Mucosa of descending colon (tissue), 3 donors: ENCODE results near the gene KIR2DL3. TPM values are rescaled to one million over a fixed set of nuclear protein-coding genes. Genes with fewer than 3 reads are reported as not detected.
"Not testable (repeated sequence)": the region's sequence is repeated elsewhere in the genome, so short reads cannot be mapped to it uniquely, and the experiment has no call there.

ENCODE experiments used
- ATAC-seq: fragments of 200-7000 bp; cut with Tn5 transposase; one replicate; pipeline ENCODE4 v1.9.1; 2020; ENCODE audit warnings: mild to moderate bottlenecking, moderate library complexity
- DNase-seq, 3 donors: peaks; one replicate each; pipeline ENCODE4 v3.0.0-alpha.2; 2020
- H3K36me3 ChIP-seq: fragments of 200-600 bp; one replicate; pipeline ENCODE4 v1.8.0; 2021; ENCODE audit warnings: low read depth, mild to moderate bottlenecking
- H3K4me1 ChIP-seq: fragments of 200-600 bp; one replicate; pipeline ENCODE4 v1.8.0; 2021; ENCODE audit warnings: low read depth, mild to moderate bottlenecking
- H3K4me3 ChIP-seq: fragments of 200-600 bp; one replicate; pipeline ENCODE4 v1.8.0; 2021; ENCODE audit warnings: mild to moderate bottlenecking
- H3K9me3 ChIP-seq: fragments of 200-600 bp; one replicate; pipeline ENCODE4 v1.8.0; 2021; ENCODE audit warnings: mild to moderate bottlenecking
- intact Hi-C, 2 donors: fragments of 100-400 bp; cut with DNase I in 1 of 2; cut with micrococcal nuclease in 1 of 2; formaldehyde crosslinking; loops; one replicate each; pipeline versions ENCODE4 v1.11.0 to v1.11.1; 2022; cut with DNase I, micrococcal nuclease
- total RNA-seq, 3 donors: library from RNA; stranded (reverse); fragmentation: NEBNext Ultra II Directional in 2 of 3; extraction: Animal tissue kit (Norgen Biotek cat#: 25700) in 2 of 3; gene quantifications; one replicate each; pipeline versions ENCODE4 v1.2.1 to v1.2.4, GENCODE V29; 2021 to 2023
- donor health status: DM: no; HTN: no; CAD: no; lungs with moderate emphysema.
- donor health status: DM: no; HTN: no; CAD: no.
- donor health status: DM: no; HTN: yes; CAD: no.

The KIR2DL3 gene
- total RNA-seq, 3 donors from 2014 or later: not detected

GRCh38 chr19:54766464-54766863, 28.2 kb downstream of the KIR2DL3 start:
- ATAC-seq, H3K4me1 ChIP-seq, H3K4me3 ChIP-seq, H3K36me3 ChIP-seq, DNase-seq, intact Hi-C loops, H3K9me3 ChIP-seq: not testable (repeated sequence)

DNA sequence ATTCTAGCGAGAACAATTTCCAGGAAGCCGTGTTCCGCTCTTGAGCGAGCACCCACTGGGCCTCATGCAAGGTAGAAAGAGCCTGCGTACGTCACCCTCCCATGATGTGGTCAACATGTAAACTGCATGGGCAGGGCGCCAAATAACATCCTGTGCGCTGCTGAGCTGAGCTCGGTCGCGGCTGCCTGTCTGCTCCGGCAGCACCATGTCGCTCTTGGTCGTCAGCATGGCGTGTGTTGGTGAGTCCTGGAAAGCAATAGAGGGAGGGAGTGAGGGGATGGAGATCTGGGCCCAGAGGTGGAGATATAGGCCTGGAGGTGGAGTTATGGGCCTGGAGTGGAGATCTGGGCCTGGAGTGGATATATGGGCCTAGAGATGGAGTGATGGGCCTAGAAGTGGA, 31.3 kb downstream of the KIR2DL3 start, which contains the start of gene KIR2DL1:
Gene KIR2DL1 (plus strand): TSS at position 148 of the 400 bp plus-strand sequence. CDS start 58 bp downstream, at position 206.
- H3K4me3 ChIP-seq, H3K36me3 ChIP-seq, H3K4me1 ChIP-seq, ATAC-seq, H3K9me3 ChIP-seq, DNase-seq, intact Hi-C loops: not testable (repeated sequence)

DNA sequence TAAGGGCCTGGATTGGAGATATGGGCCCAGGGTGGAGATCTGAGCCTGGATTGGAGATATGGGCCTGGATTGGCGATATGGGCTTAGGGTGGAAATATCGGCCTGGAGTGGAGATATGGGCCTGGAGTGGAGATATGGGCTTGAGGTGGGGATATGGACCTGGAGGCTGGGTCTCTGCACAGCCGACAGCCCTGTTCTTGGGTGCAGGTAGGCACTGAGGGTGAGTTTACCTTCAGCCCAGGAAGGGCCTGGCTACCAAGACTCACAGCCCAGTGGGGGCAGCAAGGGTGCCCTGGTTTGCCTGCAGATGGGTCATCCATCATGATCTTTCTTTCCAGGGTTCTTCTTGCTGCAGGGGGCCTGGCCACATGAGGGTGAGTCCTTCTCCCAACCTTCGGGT, 32.2 kb downstream of the KIR2DL3 start:
- H3K4me1 ChIP-seq, ATAC-seq, H3K36me3 ChIP-seq, H3K9me3 ChIP-seq, H3K4me3 ChIP-seq, intact Hi-C loops, DNase-seq: not testable (repeated sequence)

- H3K9me3 ChIP-seq, ATAC-seq, H3K36me3 ChIP-seq, intact Hi-C loops, DNase-seq, H3K4me1 ChIP-seq, H3K4me3 ChIP-seq: not testable (repeated sequence)
These were observed 33.0 kb downstream of the KIR2DL3 start for GRCh38 chr19:54771018-54771960.

DNA sequence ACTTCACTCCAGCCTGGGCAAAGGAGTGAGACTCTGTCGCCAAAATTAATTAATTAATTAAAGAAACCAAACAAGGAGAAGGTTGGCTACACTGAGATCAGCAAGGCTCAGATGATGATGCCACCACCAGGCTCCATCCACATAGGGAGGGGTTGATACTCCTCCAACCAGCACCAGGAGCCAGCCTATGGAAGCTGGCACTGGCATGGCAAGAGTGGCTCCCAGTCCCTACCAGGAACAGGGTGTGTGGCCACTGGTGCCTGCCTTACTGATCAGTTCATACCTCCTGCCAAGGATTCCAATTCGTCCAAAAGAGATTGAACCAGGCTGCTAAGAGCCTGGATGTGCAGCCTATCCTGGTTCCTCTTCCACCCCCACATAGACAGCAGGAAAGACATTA, 34.4 kb downstream of the KIR2DL3 start:
- DNase-seq, H3K4me1 ChIP-seq, H3K36me3 ChIP-seq, H3K9me3 ChIP-seq, ATAC-seq, H3K4me3 ChIP-seq, intact Hi-C loops: not testable (repeated sequence)

DNA sequence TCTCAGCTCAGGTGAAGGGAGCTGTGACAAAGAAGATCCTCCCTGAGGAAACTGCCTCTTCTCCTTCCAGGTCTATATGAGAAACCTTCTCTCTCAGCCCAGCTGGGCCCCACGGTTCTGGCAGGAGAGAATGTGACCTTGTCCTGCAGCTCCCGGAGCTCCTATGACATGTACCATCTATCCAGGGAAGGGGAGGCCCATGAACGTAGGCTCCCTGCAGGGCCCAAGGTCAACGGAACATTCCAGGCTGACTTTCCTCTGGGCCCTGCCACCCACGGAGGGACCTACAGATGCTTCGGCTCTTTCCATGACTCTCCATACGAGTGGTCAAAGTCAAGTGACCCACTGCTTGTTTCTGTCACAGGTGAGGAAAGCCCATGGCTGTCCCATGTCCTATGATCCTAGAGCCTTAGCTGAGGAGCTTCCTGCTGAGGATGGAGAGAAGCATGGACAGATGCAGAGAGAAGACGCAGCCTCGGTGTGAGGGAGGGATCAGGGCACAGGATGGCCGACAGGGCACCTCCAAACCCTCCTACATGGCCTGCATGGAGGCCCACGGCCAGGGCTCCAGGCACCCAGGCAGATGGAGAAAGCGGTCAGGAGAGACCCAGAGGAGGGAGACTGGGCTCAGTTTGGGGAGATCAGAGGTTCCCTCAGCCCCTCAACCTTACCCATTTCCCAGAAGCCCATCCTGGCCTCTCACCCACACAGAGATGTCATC, 36.9 kb downstream of the KIR2DL3 start:
- intact Hi-C loops, DNase-seq, H3K4me3 ChIP-seq, ATAC-seq, H3K9me3 ChIP-seq, H3K36me3 ChIP-seq, H3K4me1 ChIP-seq: not testable (repeated sequence)

DNA sequence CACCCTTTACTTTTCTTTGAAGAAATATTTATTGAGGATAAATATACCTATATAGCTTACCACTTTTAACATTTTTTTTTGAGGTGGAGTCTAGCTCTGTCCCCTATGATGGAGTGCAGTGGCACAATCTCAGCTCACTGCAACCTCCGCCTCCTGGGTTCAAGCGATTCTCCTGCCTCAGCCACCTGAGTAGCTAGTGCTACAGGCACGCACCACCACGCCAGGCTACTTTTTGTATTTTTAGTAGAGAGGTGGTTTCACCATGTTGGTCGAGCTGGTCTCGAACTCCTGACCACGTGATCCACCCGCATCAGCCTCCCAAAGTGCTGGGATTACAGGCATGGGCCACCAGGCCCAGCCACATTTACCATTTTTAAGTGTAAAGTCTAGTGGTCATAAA, 37.5 kb downstream of the KIR2DL3 start:
- H3K9me3 ChIP-seq, DNase-seq, ATAC-seq, intact Hi-C loops, H3K4me1 ChIP-seq, H3K36me3 ChIP-seq, H3K4me3 ChIP-seq: not testable (repeated sequence)

DNA sequence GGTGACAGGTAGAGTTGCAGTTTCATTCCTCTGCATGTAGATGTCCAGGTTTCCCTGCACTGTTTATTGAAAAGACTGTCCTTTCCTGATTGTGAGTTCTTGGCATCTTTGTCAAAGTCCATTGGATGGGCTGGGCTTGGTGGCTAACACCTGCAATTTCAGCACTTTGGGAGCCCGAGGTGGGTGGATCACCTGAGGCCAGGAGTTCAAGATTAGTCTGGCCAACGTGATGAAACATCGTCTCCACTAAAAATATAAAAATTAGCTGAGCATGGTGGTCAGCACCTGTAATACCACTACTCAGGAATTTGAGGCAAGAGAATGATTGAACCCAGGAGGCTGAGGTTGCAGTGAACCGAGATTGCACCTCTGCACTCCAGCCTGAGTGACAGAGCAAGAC, 39.5 kb downstream of the KIR2DL3 start:
- DNase-seq, H3K9me3 ChIP-seq, H3K36me3 ChIP-seq, H3K4me1 ChIP-seq, H3K4me3 ChIP-seq, ATAC-seq, intact Hi-C loops: not testable (repeated sequence)

DNA sequence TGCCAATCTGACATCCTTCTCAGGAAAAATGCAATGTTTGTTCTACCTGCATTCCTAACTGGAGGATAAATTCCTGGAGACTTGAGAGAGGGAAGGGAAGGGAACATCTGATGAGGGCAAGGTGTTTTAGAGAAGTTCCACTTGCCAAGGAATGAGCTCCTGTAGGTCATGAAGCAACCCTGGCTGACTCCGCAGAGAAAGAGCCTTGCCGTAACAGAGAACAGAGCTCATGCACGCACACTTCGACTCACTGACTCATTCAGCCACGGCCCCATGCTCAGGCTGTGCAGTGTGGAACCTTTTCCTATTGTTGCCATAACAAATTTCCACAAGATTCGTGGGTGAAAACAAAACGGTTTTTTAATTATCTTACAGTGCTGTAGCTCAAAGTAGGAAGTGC, 40.6 kb downstream of the KIR2DL3 start:
- intact Hi-C loops, H3K36me3 ChIP-seq, ATAC-seq, H3K4me1 ChIP-seq, DNase-seq, H3K9me3 ChIP-seq, H3K4me3 ChIP-seq: not testable (repeated sequence)

DNA sequence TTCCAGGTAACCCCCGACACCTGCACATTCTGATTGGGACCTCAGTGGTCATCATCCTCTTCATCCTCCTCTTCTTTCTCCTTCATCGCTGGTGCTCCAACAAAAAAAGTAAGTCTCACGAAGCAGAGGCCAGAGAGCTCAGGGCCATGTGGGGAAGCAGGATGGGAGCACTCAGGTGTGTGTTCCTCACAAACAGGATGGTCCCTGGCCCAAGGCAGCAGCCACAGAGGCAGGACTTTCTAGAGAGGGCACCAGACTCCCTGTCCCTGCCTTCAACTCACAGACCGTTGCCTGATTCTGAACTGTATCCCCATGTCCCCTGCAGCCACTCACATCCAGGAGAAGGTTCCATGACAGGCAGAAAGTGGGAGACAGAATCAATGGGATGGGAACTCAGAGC, 44.6 kb downstream of the KIR2DL3 start:
- H3K36me3 ChIP-seq, ATAC-seq, intact Hi-C loops, H3K4me1 ChIP-seq, H3K4me3 ChIP-seq, DNase-seq, H3K9me3 ChIP-seq: not testable (repeated sequence)

GRCh38 chr19:54786091-54786723, 47.9 kb downstream of the KIR2DL3 start:
- H3K4me3 ChIP-seq, H3K36me3 ChIP-seq, intact Hi-C loops, DNase-seq, H3K4me1 ChIP-seq, ATAC-seq, H3K9me3 ChIP-seq: not testable (repeated sequence)

GRCh38 chr19:54788154-54788553, 49.8 kb downstream of the KIR2DL3 start:
- H3K4me1 ChIP-seq, H3K9me3 ChIP-seq, H3K4me3 ChIP-seq, H3K36me3 ChIP-seq, intact Hi-C loops, DNase-seq, ATAC-seq: not testable (repeated sequence)
